Measurements from ENCODE around the gene FAM83C. TPM values are rescaled to one million over a fixed set of nuclear protein-coding genes. Genes with fewer than 3 reads are reported as not detected.

FAM83C gene
- polyA plus RNA-seq, 3 donors = 0.06 TPM; not detected in 1

- no peak for DNase-seq (ENCODE audit: low read depth in 3 of 3, low spot score in 2 of 3)
These were observed 51.4 kb downstream of the FAM83C start for GRCh38 chr20:35240811-35241293.

GRCh38 chr20:35240083-35240810, 52.0 kb downstream of the FAM83C start:
- DNase-seq (ENCODE audit: low read depth in 3 of 3, low spot score in 2 of 3) = no peak

- no peak for DNase-seq (ENCODE audit: low read depth in 3 of 3, low spot score in 2 of 3)
These were observed 53.5 kb downstream of the FAM83C start for GRCh38 chr20:35238735-35239134.

- no peak for DNase-seq (ENCODE audit: low read depth in 3 of 3, low spot score in 2 of 3)
These were observed 54.1 kb downstream of the FAM83C start for GRCh38 chr20:35238170-35238569.

GRCh38 chr20:35237486-35237885, 54.7 kb downstream of the FAM83C start:
- no peak for DNase-seq (ENCODE audit: low read depth in 3 of 3, low spot score in 2 of 3)

GRCh38 chr20:35235881-35236280, 56.3 kb downstream of the FAM83C start:
- DNase-seq (ENCODE audit: low read depth in 3 of 3, low spot score in 2 of 3) = no peak

Other genes with a start within 250 kb of the FAM83C start
- gene TRPC4AP, start 199.6 kb downstream of the FAM83C start, polyA plus RNA-seq (ENCODE audit: insufficient read length in 3 of 3) = 10 to 100 TPM; 67.0 to 69.7 (median 68.9) TPM
- 10 to 100 TPM; 15.6 to 17.8 (median 17.1) TPM for gene EDEM2, start 145.1 kb downstream of the FAM83C start, polyA plus RNA-seq (ENCODE audit: insufficient read length in 3 of 3)
- gene PROCR, start 120.4 kb downstream of the FAM83C start, polyA plus RNA-seq (ENCODE audit: insufficient read length in 3 of 3) = 1 to 10 TPM; 7.2 to 9.1 (median 8.8) TPM
- gene MMP24, start 65.7 kb downstream of the FAM83C start, polyA plus RNA-seq (ENCODE audit: insufficient read length in 3 of 3) = 1 to 10 TPM; 1.6 to 1.9 (median 1.8) TPM
- gene MMP24OS, start 14.3 kb downstream of the FAM83C start, polyA plus RNA-seq (ENCODE audit: insufficient read length in 3 of 3) = 10 to 100 TPM; 22.7 to 38.8 (median 32.3) TPM
- 100 to 1,000 TPM; 128 to 149 (median 148) TPM for gene EIF6, start 7.7 kb downstream of the FAM83C start, polyA plus RNA-seq (ENCODE audit: insufficient read length in 3 of 3)
- 10 to 100 TPM; 52.6 to 59.8 (median 58.3) TPM for gene UQCC1, start 119.5 kb upstream of the FAM83C start, polyA plus RNA-seq (ENCODE audit: insufficient read length in 3 of 3)
- under 1 TPM; 0.06 to 0.22 (median 0.19) TPM for gene GDF5, start 145.8 kb upstream of the FAM83C start, polyA plus RNA-seq (ENCODE audit: insufficient read length in 3 of 3)
- gene CEP250, start 163.2 kb upstream of the FAM83C start, polyA plus RNA-seq (ENCODE audit: insufficient read length in 3 of 3) = 10 to 100 TPM; 48.1 to 53.9 (median 51.4) TPM
- gene C20orf173, start 237.2 kb upstream of the FAM83C start, polyA plus RNA-seq (ENCODE audit: insufficient read length in 3 of 3) = not detected
- gene ERGIC3, start 249.7 kb upstream of the FAM83C start, polyA plus RNA-seq (ENCODE audit: insufficient read length in 3 of 3) = 100 to 1,000 TPM; 341 to 374 (median 348) TPM